CD1c-positive myeloid dendritic cell (primary cell): ENCODE results near the gene RBM20.
"Not testable (repeated sequence)": the region's sequence is repeated elsewhere in the genome, so short reads cannot be mapped to it uniquely, and the experiment has no call there.

Source experiments
- DNase-seq: peaks from one replicate; pipeline ENCODE4 v3.0.0-alpha.2; 2016; ENCODE audit errors: extremely low spot score

The RBM20 gene

GRCh38 chr10:110643653-110644597, at the start of gene RBM20:
Gene RBM20 (plus strand): TSS chr10:110644336. CDS start chr10:110644455, 119 bp downstream.
- DNase-seq: peak; percentile 10

GRCh38 chr10:110597476-110597875, 46.7 kb upstream of the RBM20 start:
- no peak for DNase-seq

- DNase-seq: peak; percentile 62
These were observed 43.5 kb upstream of the RBM20 start for GRCh38 chr10:110600487-110601101.

DNA sequence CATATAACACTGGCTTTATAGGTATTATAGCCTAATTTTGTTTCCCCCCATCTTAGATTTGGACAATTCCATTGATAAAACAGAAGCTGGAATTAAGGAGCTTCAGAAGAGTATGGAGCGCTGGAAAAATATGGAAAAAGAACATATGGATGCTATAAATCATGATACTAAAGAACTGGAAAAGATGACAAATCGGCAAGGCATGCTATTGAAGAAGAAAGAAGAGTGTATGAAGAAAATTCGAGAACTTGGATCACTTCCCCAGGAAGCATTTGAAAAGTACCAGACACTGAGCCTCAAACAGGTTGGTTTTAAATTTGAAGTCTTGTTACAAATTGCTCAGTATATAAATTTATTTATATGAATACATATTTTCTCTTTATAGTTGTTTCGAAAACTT, 42.6 kb upstream of the RBM20 start:
- no peak for DNase-seq

DNA sequence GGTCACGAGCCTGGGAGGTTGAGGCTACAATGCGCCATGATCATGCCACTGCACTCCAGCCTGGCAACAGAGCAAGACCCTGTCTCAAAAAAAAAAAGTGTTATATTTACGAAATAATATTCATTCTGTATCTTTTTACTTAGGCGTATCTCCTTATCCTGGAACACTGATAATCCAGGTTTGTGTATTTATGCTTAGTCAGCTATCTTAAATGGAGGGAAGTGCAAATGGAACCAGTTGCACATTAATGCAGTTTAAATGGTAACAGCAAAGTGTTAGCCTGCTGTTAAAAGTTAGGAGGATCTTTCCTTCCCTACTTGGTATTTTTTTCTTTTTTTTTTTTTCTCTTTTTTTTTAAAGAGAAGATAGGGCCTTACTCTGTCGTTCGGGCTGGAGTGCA, 36.0 kb upstream of the RBM20 start:
- no peak for DNase-seq

DNA sequence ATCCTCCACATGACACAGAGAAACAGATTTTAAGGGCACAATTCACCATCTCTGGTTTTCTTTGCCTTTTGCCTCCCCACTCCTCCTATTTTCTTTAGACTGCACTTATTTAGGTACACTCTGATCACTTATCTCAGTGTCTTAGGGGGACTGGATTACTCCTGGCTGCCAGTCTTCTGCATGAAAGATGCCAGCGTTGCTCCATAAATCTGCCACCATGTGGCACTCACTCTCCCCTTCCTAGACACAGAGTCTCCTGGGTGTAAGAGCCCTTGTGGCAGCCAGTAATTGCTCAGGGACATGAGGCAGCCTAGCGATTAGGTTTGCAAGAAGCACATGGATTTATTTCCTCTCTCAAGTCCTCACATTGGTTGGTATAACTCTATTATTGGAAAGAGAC, 34.5 kb upstream of the RBM20 start:
- no peak for DNase-seq

DNA sequence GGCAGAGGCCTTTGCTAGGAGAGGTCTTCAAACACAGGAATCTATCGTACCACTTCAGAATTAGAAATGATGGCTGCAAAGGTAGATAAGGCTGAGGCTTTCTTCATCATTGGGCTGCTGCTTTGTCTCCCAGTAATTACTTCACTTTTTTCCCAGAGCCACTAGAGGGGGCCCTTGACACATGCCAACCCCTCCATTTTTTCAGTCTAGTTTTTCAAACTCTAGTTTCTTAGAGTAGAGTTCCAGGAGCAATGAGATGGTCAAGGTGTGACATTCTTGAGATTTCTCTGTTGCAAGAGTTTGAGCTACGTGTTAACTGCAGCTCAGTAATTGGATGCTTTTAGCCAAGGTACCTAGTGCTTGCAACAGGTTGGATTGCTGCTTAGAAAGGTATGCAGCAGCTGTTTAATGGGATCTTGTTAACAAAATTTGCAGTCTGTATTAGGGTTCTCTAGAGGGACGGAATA, 33.8 kb upstream of the RBM20 start:
- DNase-seq: peak; percentile 50

GRCh38 chr10:110610781-110611180, 33.4 kb upstream of the RBM20 start:
- DNase-seq: not testable (repeated sequence)

DNA sequence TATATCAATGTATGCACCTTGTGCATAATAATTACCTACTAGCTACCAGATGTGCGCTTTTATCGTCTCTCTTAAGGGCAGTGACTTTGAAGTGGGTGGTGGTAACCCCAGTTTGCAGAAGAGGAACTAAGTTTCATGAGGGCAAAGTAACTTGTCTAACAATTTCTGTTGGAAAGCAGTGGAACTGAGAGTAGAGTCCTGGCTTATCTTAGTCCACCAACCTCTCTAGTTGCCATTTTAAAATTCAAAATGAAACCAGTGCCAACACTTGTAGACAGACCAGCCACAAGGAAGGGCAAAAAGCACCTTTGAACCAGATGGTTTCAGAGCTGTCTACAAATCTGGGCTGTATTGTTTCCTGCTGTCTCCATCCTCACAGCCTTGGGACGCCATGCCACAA, 32.0 kb upstream of the RBM20 start:
- peak; percentile 14 for DNase-seq

GRCh38 chr10:110612629-110613028, 31.5 kb upstream of the RBM20 start:
- DNase-seq: no peak

DNA sequence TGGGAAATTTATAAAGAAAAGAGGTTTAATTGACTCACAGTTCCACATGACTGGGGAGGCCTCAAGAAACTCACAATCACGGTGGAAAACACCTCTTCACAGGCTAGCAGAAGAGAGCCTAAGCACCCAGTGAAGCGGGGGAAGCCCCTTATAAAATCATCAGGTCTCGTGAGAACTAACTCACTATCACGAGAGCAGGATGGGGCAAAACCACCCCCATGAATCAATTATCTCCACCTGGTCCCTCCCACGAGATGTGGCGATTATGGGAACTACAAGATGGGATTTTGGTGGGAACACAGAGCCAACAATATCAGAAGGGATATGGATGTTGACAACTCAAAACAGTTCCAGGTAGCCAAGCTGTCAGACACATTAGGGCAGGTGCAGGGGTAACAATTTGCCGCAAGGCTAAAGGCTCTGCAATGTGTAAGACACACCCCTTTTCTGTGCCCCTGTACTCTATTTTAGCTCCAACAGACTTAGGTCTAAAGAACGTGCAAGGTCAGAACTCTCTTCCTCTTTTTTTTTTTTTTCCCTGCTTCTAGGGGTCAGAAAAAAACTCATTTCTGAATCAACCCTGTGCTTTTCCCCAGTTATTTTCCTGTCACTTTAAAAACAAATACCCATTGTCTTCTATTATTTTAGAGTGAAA, 30.7 kb upstream of the RBM20 start:
- DNase-seq: no peak

DNA sequence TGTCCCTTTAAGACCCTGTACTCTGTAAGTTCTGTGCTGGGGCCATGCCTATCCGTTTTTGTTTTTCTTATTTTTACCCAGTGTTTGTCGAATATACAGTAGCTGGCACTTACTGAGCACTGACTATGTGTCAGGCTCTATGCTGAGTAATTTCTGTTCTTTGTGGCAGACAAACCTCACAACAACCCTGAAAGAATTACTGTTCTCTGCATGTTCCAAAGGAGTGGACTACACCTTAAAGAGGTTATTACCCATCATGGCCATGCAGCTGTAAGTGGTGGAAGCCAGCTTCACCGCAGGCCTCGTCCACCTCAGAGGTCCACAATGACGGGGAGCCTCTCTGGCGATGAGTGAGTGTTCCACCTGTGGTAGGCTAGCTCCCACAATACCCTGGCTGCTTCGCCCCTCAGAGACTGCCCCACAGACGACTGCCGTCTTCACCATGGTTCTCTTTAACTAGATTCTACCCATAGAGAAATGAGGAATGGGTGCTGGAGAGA, 30.1 kb upstream of the RBM20 start:
- no peak for DNase-seq

- no peak for DNase-seq
These were observed 28.9 kb upstream of the RBM20 start for GRCh38 chr10:110615057-110615747.

DNA sequence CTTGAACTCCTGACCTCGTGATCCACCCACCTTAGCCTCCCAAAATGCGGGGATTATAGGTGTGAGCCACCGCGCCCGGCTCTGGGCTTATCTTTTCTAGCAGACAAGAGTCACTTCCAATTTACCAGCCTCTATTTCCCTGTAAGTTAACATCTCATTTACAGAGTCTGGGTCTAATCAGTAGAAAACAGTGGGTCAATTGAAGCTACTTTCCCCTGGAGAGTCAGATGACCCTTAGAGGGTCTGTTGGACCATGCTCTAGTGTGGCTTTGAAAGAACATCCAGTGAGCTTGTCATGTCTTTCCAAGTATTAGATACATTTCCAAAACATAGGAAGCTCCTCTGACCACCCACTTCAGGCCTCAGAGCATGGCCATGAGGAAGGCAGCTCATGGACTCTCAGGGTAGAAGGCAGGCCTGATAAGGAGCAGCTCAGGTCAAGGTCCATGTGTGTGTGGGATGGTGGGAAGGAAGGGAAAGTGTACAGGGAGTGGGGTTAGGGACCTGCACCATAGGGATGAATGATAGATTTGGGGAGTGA, 27.6 kb upstream of the RBM20 start:
- no peak for DNase-seq

DNA sequence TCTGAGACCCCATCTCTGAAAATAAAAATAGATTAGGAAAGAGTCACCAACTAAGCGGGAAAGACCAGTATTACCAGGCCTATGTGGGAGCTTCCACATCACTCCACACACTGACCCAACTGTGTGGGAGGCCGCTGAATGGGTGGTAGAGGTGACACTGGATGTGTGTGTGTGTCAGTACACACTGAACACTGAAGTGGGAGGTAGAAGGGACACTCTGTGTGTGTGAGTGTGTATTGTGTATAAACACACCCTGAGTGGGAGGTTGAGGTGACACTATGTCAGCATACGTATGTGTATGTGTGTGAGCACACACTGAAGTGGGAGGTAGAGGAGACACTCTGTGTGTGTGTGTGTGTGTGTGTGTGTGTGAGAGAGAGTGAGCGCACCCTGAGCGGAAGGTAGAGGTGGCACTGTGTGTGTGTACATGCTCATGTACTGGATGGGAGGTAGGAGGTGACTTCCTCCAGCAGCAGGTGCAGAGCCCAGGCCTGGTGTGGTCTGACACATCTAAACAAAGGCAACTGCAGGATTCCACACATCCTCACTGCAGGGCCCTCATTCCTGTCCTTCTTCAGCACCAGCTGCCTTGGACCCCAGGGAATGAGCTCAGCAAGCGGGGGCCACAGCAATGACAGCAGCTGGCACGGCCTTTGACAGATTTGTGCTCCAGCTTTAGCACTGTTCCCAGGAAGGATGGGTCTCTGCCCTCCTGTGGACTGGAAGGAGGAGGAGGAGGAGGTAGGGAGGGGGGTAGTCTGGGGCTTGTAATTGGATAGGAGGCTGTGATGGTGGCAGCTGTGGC, 26.5 kb upstream of the RBM20 start:
- DNase-seq: no peak

GRCh38 chr10:110618230-110618610, 25.9 kb upstream of the RBM20 start:
- DNase-seq: no peak

- no peak for DNase-seq
These were observed 24.4 kb upstream of the RBM20 start for GRCh38 chr10:110619514-110620397.

GRCh38 chr10:110620398-110620719, 23.8 kb upstream of the RBM20 start:
- DNase-seq: no peak

DNA sequence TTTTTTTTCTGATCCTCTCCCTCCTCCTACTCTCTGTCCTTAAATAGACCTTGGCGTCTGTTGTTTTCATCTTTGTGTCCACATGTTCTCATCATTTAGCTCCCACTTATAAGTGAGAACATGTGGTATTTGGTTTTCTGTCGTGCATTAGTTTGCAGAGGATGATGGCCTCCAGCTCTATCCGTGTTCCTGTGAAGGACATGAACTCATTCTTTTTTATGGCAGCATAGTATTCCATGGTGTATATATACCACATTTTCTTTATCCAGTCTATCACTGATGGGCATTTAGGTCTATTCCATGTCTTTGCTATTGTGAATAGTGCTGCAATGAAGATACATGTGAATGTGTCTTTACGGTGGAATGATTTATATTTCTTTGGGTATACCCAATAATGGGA, 20.8 kb upstream of the RBM20 start:
- not testable (repeated sequence) for DNase-seq
